Osteocyte (in vitro differentiated cells): ENCODE data around the gene ST3GAL6. TPM values are rescaled to one million over a fixed set of nuclear protein-coding genes. Genes with fewer than 3 reads are reported as not detected.

Source experiments
- DNase-seq: peaks from one replicate; pipeline ENCODE4 v3.0.0; 2021; ENCODE audit warnings: mixed read lengths; ENCODE audit not compliant: unreplicated experiment; ENCODE audit errors: extremely low spot score
- H3K27ac Mint-ChIP-seq: one replicate; pipeline ENCODE4 v1.8.0; 2021; ENCODE audit warnings: mild to moderate bottlenecking, mixed read lengths; ENCODE audit not compliant: unreplicated experiment
- H3K27me3 Mint-ChIP-seq: one replicate; pipeline ENCODE4 v1.8.0; 2021; ENCODE audit warnings: mixed read lengths; ENCODE audit not compliant: unreplicated experiment
- H3K36me3 Mint-ChIP-seq: one replicate; pipeline ENCODE4 v1.8.0; 2021; ENCODE audit warnings: mixed read lengths; ENCODE audit not compliant: unreplicated experiment
- H3K4me1 Mint-ChIP-seq: one replicate; pipeline ENCODE4 v1.8.0; 2021; ENCODE audit warnings: mixed read lengths; ENCODE audit not compliant: unreplicated experiment
- H3K4me3 Mint-ChIP-seq: one replicate; pipeline ENCODE4 v1.8.0; 2021; ENCODE audit warnings: mild to moderate bottlenecking, moderate library complexity, mixed read lengths; ENCODE audit not compliant: unreplicated experiment
- H3K9me3 Mint-ChIP-seq: one replicate; pipeline ENCODE4 v1.8.0; 2021; ENCODE audit warnings: mixed read lengths; ENCODE audit not compliant: unreplicated experiment
- total RNA-seq: library from RNA; stranded (reverse); gene quantifications from 2 replicates; pipeline ENCODE4 v1.2.1, GENCODE V29; 2021
- TF ChIP-seq, protein P1 (sequence below): fragments of 200-600 bp; sonication (generic); IDR thresholded peaks from 2 replicates; pipeline ENCODE4 v1.5.0; 2021; ENCODE audit warnings: antibody characterized with exemption, mild to moderate bottlenecking, moderate library complexity

The ST3GAL6 gene
- total RNA-seq, 1 donor from 2014 or later: 8.0 TPM

DNA sequence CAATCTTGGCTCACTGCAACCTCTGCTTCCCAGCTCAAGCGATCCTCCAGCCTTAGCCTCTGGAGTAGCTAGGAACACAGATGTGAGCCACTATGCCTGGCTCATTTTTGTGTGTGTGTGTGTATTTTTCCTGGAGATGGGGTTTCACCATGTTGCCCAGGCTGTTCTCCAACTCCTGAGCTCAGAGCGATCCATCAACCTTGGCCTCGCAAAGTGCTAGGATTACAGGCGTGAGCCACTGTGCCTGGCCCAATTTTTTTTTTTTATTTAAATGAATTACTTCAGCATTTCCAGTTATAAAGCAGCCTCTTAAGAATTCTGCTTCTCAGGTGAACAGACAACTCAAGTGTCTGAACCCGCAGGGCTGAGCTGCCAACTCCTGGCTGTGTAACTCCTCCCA lies 20.1 kb upstream of the ST3GAL6 start:
- TF ChIP-seq, protein P1, sequence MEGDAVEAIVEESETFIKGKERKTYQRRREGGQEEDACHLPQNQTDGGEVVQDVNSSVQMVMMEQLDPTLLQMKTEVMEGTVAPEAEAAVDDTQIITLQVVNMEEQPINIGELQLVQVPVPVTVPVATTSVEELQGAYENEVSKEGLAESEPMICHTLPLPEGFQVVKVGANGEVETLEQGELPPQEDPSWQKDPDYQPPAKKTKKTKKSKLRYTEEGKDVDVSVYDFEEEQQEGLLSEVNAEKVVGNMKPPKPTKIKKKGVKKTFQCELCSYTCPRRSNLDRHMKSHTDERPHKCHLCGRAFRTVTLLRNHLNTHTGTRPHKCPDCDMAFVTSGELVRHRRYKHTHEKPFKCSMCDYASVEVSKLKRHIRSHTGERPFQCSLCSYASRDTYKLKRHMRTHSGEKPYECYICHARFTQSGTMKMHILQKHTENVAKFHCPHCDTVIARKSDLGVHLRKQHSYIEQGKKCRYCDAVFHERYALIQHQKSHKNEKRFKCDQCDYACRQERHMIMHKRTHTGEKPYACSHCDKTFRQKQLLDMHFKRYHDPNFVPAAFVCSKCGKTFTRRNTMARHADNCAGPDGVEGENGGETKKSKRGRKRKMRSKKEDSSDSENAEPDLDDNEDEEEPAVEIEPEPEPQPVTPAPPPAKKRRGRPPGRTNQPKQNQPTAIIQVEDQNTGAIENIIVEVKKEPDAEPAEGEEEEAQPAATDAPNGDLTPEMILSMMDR: no peak
- Mint-ChIP-seq H3K27ac (no peak overlapping the region), H3K4me3 (no peak overlapping the region), H3K9me3 (no peaks in the 10 kb centered on the region), H3K36me3 (no peaks in the 10 kb centered on the region), H3K4me1 (no peaks in the 10 kb centered on the region), H3K27me3 (peaks cover 3% of the 10 kb centered on the region)
- DNase-seq: no peak

DNA sequence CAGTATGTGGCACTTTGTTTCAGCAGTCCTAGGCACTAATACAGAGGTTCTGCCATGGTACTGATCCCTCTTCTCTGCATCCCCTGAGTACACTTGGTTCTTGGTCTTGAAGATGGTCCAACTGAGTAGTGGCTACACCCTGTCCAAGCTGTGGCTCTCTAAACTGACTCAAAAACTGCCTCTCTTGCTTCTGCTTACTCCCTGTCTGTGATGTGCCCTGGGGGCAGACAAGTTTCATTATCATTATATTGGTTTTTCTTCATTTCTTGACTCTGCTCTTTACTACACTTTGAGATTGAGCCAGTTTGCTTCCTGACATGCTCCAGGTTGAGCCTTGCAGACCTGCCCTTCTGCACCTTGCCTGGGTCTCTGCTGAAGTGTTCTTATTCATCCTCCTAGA lies 18.9 kb upstream of the ST3GAL6 start:
- no peaks in the 10 kb centered on the region for H3K9me3 Mint-ChIP-seq
- no peaks in the 10 kb centered on the region for H3K4me1 Mint-ChIP-seq
- peaks cover 2% of the 10 kb centered on the region for H3K36me3 Mint-ChIP-seq
- TF ChIP-seq, protein P1: no peak
- no peak overlapping the region for H3K4me3 Mint-ChIP-seq
- H3K27me3 Mint-ChIP-seq: peaks cover 5% of the 10 kb centered on the region
- no peak overlapping the region for H3K27ac Mint-ChIP-seq
- no peak for DNase-seq

DNA sequence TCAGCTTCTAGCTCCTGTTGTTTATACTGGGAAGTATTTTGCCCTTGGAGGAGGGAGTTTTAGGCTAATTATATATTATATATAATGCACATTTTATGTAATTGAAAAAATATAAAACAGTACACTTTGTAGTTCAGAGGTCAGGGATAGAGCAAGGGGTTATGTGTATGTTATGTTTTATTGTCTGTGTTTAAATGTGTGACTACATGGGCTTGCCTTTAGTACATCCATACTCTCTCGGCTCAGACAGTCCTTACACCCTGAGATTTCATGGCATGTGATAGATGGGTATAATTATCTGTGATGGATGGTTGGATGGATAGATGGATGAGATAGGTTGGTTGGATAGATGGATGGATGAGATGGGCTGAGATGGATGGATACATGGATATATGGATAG lies 17.4 kb upstream of the ST3GAL6 start:
- H3K4me1 Mint-ChIP-seq: no peaks in the 10 kb centered on the region
- H3K36me3 Mint-ChIP-seq: peaks cover 2% of the 10 kb centered on the region
- H3K9me3 Mint-ChIP-seq: no peaks in the 10 kb centered on the region
- no peak overlapping the region for H3K4me3 Mint-ChIP-seq
- peaks cover 4% of the 10 kb centered on the region for H3K27me3 Mint-ChIP-seq
- TF ChIP-seq, protein P1: no peak
- no peak overlapping the region for H3K27ac Mint-ChIP-seq
- no peak for DNase-seq

DNA sequence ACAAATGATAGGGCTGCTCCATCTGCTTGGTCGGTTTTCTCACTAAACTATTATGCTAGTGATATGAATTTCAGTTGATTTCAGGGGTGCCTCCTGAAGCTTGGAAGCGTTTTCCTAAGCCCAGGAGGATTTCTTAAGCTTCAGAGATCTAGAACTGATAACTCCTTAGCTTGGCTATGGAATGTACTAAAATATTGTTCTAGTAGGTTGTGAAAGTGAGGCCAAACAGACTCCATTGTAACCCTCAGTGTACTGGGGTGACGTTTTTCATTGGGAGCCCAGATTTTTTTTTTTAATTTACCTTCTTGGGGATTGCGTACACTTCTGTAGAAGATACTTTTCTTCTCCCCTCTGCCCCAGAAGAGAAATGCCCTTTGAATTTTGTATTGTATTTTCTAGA lies 17.0 kb upstream of the ST3GAL6 start:
- TF ChIP-seq, protein P1: no peak
- H3K27me3 Mint-ChIP-seq: peaks cover 4% of the 10 kb centered on the region
- H3K4me3 Mint-ChIP-seq: no peak overlapping the region
- DNase-seq: no peak
- no peaks in the 10 kb centered on the region for H3K9me3 Mint-ChIP-seq
- H3K36me3 Mint-ChIP-seq: peaks cover 2% of the 10 kb centered on the region
- no peak overlapping the region for H3K27ac Mint-ChIP-seq
- H3K4me1 Mint-ChIP-seq: no peaks in the 10 kb centered on the region

DNA sequence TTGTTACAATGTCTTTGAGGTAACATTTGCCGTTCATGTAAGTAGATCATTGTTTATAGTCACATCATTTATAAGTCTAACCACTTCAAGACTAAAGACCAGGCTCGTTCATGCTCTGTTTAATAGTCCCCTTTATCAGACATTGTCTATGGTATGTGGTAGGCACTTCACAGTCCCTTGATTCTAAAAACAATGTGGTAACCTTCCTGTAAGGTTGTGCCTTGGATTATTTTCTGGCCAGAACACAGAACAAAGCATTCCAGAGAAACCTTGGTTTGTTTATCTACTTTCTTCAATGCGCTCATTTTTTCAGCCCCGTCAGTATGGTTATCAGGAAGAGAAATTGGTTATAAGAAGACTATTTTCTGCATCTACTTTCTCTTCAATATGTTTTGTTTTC lies 16.3 kb upstream of the ST3GAL6 start:
- no peak for DNase-seq
- H3K36me3 Mint-ChIP-seq: peaks cover 2% of the 10 kb centered on the region
- peaks cover 4% of the 10 kb centered on the region for H3K27me3 Mint-ChIP-seq
- H3K4me3 Mint-ChIP-seq: no peak overlapping the region
- H3K4me1 Mint-ChIP-seq: no peaks in the 10 kb centered on the region
- H3K27ac Mint-ChIP-seq: no peak overlapping the region
- no peaks in the 10 kb centered on the region for H3K9me3 Mint-ChIP-seq
- TF ChIP-seq, protein P1: no peak
